A673 (cell line): ENCODE measurements around the gene TOM1L2.

ENCODE experiments used
- CTCF ChIP-seq: fragments of 300-800, 200-600 bp; sonication (generic); conservative IDR thresholded peaks from 2 replicates; pipeline ENCODE4 v1.5.1; 2017; ENCODE audit warnings: low read depth, mild to moderate bottlenecking, antibody characterized with exemption, low read length, moderate library complexity, mixed read lengths
- EZH2 ChIP-seq: fragments of 200-600 bp; sonication (generic); IDR thresholded peaks from 2 replicates; pipeline ENCODE4 v1.6.1; 2017; ENCODE audit warnings: borderline replicate concordance, low read depth, mild to moderate bottlenecking, mixed read lengths, antibody characterized with exemption, low read length; ENCODE audit not compliant: poor library complexity, severe bottlenecking

GRCh38 chr17:17810895-17811248 is 161.3 kb downstream of the TOM1L2 start:
- no peak for TF ChIP-seq CTCF
- TF ChIP-seq EZH2, result no peak
